PC-3 (cell line): Measurements from ENCODE around the gene TERC.

ENCODE experiments used
- CTCF ChIP-seq: fragments of 300-600 bp; sonication (generic); conservative IDR thresholded peaks from 2 replicates; pipeline ENCODE4 v1.5.1; 2017; ENCODE audit warnings: antibody characterized with exemption, low read depth, mild to moderate bottlenecking, low read length
- EZH2 ChIP-seq: fragments of 300-600 bp; sonication (generic); IDR thresholded peaks from one replicate; pipeline ENCODE4 v1.6.1; 2017; ENCODE audit warnings: antibody characterized with exemption, mild to moderate bottlenecking, low read length; ENCODE audit not compliant: unreplicated experiment

GRCh38 chr3:169790687-169791429, 26.0 kb upstream of the TERC start:
- TF ChIP-seq EZH2: no peak
- TF ChIP-seq CTCF: no peak
